GM21825 (cell line): ENCODE data around the gene IZUMO4.
A peak's percentile ranks its signal among the peaks of the same experiment; 100 is the strongest.

Experiments
- ATAC-seq: cut with Tn5 transposase; IDR thresholded peaks from one replicate; pipeline ENCODE4 v1.9.1; 2021; ENCODE audit warnings: mild to moderate bottlenecking, moderate library complexity; ENCODE audit not compliant: unreplicated experiment

Gene IZUMO4, protein sequence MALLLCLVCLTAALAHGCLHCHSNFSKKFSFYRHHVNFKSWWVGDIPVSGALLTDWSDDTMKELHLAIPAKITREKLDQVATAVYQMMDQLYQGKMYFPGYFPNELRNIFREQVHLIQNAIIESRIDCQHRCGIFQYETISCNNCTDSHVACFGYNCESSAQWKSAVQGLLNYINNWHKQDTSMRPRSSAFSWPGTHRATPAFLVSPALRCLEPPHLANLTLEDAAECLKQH

DNA sequence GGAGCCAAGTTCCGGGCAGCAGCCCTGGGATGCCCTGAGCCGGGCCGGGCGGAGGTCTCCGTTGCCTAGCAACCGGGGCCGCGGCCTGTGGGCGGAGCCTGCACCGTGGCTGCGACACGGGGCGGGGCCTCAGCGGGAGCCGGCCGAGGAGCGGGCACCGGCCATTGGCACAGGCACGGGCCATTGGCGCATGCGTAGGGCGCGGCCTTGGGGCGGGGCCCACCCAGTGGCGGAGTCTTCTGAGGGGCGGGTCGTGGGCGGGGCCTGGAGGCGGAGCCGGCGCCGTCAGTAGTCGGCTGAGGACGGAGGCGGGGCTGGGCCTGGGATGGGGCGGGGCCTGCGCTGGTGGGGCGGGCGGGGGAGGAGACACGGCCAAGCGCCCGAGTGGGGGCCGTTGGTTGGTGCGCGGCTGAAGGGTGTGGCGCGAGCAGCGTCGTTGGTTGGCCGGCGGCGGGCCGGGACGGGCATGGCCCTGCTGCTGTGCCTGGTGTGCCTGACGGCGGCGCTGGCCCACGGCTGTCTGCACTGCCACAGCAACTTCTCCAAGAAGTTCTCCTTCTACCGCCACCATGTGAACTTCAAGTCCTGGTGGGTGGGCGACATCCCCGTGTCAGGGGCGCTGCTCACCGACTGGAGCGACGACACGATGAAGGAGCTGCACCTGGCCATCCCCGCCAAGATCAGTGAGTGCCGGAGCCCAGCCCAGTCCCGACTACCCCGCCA, at the start of gene IZUMO4:
Gene IZUMO4, plus strand, starts transcription at position 436 of the 723 bp plus-strand sequence. Its CDS starts 31 bp downstream, at position 467.
- ATAC-seq = peak; percentile 50

DNA sequence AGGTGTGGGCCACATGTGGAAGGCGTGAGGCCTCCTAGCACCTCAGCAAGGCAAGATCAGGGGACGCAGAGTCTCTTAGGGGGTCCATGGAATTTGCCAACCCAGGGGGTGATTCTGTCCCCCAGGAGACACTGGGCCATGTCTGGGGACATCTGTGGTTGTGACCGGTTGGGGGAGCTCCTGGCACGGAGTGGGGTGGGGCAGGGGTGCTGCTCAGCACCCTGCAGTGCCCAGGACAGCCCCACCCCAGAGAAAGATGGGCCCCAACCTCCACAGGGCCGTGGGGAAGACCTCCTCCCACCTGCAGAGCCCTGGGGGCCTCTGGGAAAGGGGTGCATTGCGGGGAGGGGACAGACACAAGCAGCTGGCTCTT, 49.7 kb upstream of the IZUMO4 start:
- ATAC-seq = no peak

DNA sequence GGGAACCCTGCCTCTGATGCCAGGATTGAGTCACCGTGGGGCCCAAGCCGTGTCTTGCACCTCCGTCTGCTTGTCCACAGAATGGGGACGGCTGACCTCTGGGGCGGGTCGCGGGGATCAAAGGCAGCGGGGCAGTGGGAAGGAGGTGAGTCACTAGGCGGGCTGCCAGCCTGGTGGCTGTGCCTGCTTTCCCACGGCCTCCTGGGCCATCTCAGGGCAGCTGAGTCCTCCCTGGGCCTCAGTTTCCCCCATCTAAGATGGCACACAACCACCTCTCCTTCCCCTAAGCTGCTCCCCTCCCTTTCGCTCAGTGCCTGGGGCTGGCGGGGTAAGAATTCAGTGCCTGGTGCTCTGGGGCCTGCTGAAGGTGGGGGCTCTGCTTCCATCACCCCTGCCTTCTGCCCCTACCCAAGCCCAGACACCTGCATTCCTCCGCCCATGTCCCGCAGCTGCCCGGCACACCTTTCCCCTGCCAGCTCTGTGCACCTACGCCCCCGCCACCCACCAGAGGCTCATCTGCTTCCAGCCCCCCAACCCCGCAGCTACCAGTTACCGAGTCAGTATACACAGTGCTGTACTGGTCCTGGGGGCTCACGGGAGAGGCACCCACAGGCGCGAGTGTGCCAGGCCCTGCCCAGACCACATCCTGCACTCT, 49.1 kb upstream of the IZUMO4 start:
- ATAC-seq = no peak

DNA sequence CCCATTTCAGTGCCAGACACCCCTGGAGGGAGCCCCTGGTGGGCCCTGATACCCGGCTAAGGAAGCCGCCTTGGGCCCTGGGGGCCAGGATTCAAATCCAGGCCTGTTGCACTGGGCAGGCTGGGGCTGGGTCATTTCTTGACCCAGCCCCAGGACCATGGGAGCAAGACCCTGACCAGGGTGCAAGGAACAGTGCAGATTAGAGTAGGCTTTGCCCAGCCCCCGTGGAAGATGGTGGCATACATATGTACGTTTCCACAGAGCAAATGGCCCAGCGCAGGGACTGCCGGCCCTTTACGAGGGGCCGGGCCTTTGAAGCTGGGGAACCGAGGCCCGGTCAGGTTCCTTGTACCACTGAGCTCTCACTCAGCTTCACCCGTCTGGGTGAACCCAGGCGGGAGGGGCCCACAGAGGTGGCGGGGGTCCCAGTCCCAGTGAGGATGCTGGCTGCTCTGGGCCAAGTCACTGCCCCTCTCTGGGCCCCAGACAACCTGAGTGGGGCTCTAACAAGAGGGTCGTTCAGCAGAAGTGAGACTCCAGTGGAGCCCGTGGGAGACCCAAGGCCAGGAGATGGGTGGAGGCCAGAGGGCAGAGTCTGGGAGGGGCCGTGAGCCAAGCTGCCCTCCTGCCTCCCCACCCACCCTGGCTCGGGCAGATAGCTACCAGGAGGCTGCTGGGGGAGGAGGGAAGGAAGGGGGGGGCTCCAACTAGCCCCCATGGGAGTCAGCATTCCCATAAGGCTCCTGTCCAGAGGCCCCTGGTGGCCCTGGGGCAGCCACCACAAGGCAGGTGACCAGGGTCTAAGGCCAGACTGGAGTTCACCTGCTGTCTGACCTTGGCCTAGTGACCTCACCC, 48.4 kb upstream of the IZUMO4 start:
- no peak for ATAC-seq

DNA sequence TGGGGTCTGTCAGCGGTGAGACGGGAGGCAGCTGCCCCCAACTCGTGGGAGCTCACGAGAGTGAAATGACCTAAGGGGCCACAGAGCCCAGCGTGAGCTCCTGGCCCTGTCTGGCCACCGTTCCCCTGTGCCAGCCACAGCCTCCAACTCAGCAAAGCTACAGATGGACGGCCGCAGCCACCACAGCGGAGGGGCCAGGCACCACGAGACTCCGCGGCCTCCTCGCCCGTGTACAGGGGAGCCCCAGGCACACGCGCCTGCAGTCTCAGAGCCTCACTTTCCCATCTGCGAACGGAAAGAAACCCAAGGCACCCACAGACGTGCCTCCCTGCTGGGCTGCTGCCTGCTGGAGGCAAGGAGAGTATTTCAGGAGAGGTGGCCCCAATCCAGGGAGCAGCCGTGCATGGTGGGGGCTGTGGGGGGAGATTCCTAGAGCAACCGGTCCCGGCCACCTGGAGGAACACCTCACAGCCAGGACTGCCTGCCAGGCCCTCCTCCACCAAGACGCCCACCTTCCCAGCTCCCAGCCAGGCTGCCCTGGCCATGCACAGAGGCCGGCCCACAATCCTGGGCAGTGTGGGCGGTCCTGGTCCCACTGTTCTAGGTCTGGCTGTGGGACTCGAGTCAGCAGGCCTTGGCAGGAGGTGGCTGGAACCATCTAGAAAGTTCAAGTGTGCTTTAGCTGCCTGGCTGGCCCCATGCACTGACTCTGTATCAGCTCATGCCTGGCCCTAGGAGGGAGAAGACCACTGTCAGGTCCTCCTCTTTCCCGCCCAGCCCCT, 47.6 kb upstream of the IZUMO4 start:
- no peak for ATAC-seq

DNA sequence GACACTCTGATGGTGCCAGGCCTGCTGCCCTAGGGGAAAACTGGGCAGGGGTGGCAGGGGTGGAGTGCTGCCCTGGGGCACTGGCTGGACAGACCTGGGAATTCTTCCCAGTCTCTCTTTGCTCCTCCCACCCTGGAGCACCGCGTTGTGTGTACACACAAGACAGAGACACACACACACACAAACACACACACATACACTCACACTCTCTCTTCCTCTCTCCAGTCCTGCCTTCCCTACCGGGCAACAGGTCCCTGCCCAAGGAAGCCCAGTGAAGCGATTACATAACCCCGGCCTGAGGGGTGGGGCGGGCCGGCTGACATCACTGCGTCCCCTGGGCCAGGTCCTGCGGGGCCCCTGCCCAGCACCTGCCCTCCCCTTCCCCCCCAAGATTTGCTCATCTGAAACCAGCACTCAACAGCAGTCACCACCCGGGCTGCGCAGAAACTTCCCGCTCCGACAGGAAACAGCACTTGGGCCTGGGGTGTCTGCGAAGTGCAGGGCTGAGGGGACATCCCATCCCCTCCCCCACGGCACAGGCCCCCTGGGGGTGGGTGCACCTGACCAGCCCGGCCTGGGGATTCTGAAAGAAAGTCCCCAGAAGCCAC, 46.9 kb upstream of the IZUMO4 start:
- ATAC-seq = peak; percentile 2

DNA sequence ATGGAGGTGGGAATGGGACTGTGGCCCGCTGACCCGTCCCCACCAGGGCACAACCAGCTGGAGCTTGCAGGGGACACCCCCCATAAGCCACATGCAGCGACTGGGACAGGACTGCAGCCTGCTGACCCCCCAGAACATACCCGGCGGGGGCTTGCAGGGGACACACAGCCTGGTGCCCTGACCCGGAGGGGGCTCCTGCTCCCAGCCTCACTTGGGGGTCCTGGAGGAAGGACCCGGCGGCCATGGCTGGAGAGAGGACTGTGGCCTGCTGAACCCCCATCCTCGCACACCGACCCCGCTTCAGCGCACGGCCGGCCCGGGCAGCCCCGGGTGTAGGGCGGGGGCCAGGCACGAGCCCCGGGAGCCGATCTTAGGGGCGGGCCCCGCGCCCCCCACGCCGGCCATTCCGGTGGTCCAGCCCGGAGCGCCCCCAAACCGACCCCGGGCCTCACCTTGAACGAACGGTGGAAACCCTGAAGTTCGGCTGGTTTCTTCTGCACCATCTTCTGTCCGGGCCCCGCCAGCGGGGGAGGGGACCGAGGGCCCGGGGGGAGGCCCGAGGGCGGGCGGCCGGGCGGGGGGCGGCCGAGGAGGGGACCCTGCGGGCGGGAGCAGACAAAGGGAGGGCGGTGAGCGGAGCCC, 46.2 kb upstream of the IZUMO4 start:
- peak; percentile 1 for ATAC-seq

DNA sequence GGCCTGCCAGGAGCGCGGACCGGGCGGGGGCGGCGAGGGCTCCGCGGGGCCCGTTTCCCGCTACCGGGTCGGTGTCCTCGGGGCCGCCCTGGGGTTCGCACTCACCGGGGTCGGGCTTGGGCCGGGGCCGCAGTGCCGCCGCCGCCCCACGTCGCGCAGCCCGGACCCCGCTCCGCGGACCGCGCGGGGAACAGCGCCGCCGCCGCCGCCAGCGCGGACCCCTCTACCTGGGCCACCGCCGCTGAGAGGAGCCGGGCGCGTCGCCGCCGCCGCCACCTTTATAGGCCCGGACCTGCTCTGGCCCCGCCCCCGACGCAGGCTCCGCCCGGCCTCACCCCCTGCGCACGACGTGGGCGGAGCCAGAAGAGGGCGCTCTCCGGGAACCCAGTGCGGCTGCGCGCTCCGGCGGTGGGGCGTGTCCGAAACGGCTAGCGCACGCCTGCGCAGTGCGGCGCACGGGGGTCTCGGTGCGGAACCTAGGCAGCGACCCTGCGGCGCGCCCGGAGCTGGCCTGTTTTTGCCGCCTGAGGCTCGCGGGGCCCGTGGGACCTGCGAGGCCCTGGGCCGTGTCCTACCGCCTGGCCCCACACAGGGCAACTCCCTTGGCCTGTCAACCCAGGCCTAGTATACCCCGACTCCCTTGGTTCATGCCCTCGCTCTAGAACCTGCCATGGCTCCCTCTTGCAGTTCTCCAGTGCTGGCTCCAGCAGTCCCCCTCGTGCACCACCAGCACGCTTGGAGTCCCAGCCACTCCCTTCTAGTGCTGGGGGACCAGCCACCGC, 45.5 kb upstream of the IZUMO4 start, which contains the start of gene MKNK2:
Gene MKNK2, minus strand, starts transcription at position 254 of the 782 bp plus-strand sequence. CDS start 393 bp downstream, outside the sequence.
- peak; percentile 38 for ATAC-seq

DNA sequence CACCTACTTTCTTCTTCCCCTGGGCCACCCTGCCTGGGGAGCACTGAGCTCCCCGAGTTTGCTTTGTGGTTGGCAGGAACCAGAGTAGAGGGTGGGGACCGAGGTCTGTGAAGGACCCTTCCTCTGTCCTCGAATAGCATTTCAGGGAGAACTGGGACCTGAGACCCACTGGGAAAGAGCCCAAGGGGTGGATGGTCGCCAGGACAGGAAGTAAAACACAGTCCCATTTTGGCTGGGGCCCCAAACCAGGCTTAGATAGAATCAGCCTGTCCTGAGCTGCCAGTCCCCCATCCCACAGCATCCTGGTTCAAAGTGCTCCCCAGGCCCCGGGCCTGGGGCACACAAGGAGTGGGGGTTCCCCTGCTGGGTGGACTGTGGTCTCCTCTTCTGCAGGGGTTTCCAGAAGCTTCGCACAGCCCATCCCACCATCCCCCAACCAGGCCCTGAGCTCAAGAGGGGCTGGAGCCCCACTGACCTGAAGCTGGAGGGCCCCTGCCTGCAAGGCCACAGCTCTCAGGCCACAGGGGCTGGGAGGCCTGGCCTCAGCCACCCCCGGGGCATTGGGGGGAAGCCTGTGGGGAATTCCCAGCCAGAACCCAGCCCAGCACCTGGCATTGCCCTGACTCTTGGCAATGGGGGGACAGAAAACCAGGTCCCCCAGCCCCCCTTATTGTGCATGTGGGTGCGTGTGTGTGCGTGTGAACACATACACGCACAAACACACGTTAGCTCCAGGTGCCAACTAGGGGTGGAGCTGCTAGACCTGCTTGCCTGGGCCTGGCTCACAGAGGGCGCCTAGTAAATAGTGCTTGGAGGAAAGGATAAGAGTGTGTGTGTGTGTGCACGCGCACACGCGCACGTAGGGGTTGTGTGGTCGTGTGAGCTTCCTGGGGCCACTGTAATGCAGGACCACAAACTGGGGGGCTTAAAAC, 44.7 kb upstream of the IZUMO4 start:
- ATAC-seq = no peak

DNA sequence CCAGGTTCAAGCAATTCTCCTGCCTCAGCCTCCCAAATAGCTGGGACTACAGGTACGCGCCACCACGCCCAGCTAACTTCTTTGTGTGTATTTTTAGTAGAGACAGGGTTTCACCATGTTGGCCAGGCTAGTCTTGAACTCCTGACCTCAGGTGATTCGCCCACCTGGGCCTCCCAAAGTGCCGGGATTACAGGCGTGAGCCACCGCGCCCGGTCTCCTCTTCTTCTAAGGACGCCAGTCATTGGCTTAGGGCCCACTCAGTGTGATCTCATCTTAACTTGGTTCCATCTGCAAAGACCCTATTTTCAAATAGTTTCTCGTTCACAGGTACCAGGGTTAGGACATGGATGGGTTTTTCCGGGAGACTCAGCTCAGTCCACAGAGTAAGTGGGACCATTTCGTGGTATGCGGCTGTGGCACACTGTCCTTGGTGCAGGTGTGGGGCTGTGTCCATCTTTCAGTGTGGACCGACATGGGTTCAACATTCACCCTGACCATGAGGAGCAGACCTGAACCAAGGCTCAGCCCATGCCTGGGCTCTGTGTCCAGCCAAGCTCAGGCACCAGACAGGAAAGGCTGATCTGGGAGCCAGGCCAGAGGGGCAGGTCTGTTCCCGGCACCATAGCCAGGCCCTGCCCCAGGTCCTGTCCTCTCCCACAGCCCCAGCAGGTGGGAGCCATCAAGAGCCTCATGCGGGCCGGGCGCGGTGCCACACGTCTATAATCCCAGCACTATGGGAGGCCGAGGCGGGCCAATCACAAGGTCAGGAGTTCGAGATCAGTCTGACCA, 42.9 kb upstream of the IZUMO4 start:
- no peak for ATAC-seq

DNA sequence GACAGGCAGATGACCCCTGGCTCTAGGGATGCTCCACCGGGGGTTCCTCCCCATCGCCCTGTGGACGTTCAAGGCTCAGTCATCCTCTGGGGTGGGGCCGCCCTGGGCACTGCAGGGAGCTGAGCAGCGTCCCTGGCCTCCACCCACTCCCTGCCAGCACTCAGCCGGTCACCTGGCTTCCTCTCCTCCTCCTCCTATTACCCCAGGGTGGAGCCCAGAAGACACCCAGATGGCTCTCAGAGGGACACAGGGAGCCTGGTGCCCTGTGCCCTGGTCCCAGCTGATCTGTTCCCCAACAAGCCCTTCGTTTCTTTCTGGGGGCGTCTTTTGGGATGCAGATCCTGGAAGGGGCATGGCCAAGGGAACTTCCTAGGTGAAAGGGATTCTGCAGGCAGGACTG, 42.0 kb upstream of the IZUMO4 start:
- ATAC-seq = no peak

DNA sequence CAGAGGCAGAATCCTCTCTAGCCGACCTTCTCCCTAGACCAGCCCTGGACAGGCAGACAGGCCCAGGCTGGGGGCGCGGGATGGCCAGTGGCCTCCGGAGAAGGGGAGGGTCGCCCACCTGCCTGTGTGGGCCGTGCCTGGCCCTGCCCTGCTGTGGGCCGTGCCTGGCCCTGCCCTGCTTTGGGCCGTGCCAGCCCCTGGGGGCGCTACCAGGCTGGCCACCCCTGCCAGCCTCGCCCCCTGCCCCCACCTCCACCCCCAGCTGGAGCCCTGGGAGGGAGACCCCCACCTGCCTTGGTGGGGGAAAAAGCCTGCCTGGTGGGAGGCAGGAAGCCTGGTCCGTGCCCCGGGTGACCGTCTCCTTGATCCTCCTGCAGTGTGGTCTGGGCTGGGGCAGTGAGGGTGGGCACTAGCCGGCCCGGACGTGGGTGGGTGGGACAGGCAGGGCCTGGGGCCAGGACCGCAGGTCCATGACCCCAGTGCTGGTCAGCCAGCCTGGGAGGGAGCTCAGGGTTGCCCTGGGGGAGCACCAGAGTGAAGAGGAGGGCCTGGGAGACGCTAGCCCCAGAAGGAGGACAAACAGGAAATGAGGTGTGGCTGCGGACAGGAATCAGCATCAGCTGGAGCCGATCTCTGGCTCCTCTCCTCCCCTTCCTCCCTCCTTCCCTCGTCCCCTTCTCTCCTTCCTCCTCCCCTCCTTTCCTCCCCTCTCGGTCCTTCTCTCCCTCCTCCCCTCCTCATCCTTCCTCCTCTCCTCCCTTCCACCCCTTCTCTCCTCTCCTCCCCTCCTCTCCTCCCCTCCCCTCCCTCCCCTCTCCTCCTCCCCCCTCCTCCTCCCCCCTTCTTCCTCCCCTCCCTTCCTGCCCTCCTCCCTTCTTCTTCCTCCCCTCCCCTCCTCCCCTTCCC, 40.5 kb upstream of the IZUMO4 start:
- ATAC-seq = no peak

DNA sequence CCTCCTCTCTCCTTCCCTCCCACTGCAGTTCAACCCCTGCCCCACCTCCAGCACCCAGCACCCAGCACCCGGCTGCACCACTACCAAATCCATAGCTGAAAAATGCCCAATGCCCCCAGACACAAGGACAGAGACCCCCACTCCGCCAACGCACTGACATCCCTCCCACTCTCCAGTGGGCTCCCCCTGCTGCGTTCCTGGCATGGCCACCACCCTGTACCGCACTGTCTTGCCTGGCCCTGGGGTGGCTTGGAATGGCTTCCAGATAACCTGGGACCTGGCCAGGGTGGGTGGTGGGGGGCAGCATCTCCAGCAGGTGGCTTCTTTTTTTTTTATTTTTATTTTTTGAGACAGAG, 39.9 kb upstream of the IZUMO4 start:
- ATAC-seq = no peak

DNA sequence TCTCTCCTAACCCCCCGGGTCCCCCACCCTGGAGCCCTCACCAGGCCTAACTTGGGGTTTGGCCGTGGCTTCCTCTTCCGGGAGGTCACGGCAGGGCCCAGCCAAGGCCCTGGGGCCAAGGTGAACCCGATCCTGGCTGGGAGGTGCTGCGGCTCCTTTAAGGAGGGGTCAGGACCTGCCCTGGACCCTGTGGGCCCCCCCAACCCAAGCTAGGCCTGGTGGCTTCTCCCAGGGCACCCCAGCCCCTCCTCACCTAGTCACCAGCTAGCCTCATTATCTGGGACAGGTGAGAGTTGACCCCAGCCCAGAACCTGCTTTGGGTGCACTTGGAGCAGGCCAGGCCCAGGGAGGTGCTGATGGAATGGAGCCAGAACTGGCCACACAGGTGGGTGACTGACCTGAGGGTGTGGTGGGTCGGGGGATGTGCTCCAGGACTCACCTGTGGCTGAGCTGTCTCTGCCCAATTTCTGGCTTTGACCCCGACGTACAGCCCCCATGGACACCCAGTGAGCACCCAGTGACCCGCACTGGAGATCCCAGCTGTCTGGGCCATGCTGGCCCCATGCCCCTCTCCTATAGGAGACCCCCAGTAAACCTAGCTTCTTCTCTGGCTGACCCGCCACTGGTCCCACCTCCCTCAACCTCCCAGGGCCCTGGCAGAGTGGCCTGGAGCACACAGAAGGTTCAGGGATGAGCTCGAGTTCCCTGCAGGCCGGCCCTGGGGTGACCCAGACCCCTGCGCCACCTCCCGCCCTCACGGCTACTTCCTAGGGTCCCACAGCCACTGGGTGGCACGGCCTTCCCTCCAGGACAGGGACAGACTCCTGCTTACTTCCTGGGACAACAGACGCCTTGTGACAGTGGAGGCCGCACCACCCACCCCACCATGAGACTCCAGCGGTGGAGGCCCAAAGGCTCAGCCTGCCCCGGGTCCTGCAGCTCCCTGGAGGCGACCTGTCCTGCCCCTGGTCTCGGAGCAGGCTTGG, 38.9 kb upstream of the IZUMO4 start:
- no peak for ATAC-seq
